NOMO-1 treated with DMSO at 0.1 percent for 48 hours (cell line): ENCODE measurements around the gene RPTOR.
"Not testable (repeated sequence)": the region's sequence is repeated elsewhere in the genome, so short reads cannot be mapped to it uniquely, and the experiment has no call there.

Source experiments
- DNase-seq: peaks from one replicate; lab custom pipeline; 2025; ENCODE audit not compliant: unreplicated experiment; lab: John Stamatoyannopoulos, UW

Gene RPTOR

GRCh38 chr17:80803451-80804428 is 259.1 kb downstream of the RPTOR start:
- no peak for DNase-seq

DNA sequence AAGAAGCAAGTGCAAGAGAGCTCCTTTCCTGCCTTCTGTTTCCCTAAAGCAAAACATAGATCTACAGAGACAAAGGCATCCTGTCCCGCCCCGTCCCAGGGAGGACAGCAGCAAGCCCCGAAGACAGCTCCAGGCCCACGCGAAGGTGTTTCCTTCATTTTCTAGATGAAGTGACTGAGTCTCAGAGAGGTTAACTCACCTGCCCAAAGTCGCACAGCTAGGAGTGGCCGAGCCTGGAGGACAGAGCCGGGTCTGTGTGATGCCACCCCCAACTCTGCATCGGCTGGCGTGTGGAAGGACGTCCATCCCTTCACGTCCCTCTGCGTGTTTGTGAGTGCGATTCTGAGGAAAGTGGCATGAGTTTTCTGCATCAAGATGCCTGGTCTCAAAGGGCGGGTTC is 259.8 kb downstream of the RPTOR start:
- DNase-seq, result no peak

- no peak for DNase-seq
Measured at GRCh38 chr17:80805032-80805751, 260.6 kb downstream of the RPTOR start.

DNA sequence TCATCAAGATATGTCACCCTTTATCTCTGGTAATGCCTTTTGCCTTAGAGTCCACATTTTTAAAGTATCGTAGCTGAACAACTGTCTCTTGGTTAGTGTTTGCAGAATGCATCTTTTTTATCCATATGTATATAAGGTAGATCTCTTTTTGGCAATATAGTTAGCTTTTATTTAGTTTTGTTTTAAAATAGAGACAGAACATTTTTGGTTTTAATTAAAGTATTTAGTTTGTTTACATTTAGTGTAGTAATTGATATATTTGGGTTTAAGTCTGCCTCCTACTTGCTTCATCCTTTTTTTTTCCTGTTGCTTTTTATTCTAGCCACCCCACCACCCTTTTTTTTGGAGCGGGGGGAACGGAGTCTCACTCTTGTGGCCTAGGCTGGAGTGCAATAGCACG is 262.4 kb downstream of the RPTOR start:
- no peak for DNase-seq

DNA sequence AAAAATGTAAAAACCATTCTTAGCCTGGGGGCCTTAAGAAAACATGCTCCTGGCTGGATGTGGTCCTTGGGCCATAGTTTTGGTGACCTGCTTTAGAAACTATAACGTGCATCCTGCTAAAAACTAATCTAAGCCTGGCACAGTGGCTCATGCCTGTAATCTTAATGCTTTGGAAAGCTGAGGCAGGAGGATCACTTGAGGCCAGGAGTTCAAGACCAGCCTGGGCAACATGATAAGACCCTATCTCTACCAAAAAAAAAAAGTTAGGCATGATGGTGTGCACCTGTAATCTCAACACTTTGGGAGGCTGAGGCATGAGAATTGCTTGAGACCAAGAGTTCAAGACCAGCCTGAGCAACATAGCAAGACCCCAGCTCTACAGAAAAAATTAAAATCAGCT is 263.2 kb downstream of the RPTOR start:
- no peak for DNase-seq

GRCh38 chr17:80811181-80812105 is 266.8 kb downstream of the RPTOR start:
- DNase-seq, result no peak

GRCh38 chr17:80812362-80813088 is 267.9 kb downstream of the RPTOR start:
- DNase-seq, result no peak

GRCh38 chr17:80813318-80813717 is 268.7 kb downstream of the RPTOR start:
- DNase-seq, result no peak

GRCh38 chr17:80814491-80814890 is 269.9 kb downstream of the RPTOR start:
- DNase-seq, result no peak

GRCh38 chr17:80815151-80815681 is 270.6 kb downstream of the RPTOR start:
- DNase-seq, result no peak

DNA sequence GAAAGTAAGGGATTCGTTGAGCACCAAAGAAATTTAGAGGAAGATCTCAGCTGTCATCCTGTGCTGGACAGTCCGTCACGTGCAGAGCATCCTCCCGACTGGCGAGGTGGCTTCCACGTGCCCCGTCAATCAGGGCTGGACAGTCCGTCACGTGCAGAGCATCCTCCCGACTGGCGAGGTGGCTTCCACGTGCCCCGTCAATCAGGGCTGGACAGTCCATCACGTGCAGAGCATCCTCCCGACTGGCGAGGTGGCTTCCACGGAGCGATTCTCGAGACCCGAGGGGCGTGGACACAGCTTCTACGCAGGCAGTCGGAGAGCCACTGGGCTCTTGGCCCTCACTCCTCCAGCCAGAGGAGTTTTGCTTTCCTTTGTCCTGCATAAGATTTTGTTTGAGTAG is 271.1 kb downstream of the RPTOR start:
- DNase-seq, result not testable (repeated sequence)

DNA sequence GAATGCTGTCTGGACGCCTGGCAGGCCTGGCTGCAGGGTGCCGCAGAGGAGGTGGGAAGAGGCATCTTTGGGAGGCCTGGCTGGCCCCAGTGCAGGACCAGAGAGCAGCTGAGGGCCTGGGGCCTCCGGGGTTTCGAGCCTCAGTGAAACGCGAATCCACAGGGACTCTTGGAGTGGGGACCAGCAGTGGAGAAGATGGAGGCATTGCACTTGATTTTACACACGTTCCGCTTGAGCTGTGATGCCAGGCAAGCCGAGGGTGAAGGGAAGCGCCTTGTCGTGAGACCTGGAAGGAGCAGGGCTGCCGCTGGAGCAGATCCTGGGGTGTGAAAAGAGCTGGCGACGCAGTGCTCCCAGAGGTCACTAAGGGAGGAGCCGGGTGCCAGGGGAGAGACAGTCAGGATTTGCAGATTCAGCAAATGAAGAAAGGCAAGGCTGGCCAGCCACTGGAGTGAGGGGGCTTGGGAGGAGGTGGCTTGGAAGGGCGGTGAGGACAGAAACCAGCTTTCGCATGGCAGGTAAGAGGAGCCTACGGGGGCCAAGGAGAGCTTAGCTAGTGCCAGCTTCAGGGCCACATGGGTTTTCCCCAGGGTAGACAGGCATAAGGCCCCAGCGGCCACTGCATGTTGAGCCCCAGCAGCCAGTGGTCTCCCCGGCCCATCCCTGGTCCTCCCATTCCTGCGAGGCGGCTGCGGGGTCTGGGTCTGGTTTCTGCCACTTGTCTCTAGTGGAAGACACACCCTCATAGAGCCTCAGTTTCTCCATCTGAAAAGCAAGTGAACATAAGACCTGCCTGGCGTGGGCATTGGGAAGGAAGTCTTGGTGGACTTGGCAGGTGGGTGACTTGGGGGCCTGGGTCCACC is 271.8 kb downstream of the RPTOR start:
- DNase-seq, result no peak

- DNase-seq, result no peak
Measured at GRCh38 chr17:80817321-80817845, 272.7 kb downstream of the RPTOR start.

- DNase-seq, result no peak
Measured at GRCh38 chr17:80817861-80818260, 273.2 kb downstream of the RPTOR start.

DNA sequence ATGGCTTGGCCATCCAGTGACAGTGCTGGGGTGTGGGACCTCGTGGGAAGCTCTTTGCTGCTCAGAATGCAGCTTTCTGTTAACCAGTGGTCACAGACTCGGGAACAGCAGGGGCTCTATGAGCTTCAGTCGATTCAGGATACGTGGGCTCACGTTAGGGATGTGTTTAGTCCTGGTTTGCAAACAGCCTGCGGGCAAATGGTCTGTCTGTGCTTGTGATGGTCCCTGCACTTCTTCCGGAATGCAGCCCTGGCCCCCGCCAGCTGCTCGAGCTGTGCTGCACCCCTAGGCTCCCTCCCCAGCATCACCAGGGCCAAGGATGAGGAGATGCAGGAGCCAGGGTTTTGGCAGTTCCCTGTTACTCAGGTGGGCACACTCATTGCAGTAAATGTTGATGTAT is 274.2 kb downstream of the RPTOR start:
- no peak for DNase-seq

- DNase-seq, result peak; percentile 54
Measured at GRCh38 chr17:80819422-80820164, 275.0 kb downstream of the RPTOR start.

GRCh38 chr17:80820331-80820730 is 275.7 kb downstream of the RPTOR start:
- DNase-seq, result no peak

GRCh38 chr17:80821546-80821945 is 276.9 kb downstream of the RPTOR start:
- no peak for DNase-seq
